AG04449 (cell line): ENCODE measurements around the gene PRKAB2.
A peak's percentile ranks its signal among the peaks of the same experiment; 100 is the strongest.

ENCODE experiments used
- CTCF ChIA-PET: fragments of 350-600 bp; formaldehyde crosslinking; extraction: SDS; loops from one replicate; lab custom pipeline; 2021; ENCODE audit warnings: antibody characterized with exemption; lab: Yijun Ruan, JAX
- POLR2A ChIA-PET: fragments of 400-600, 350-600 bp; formaldehyde crosslinking; extraction: SDS; loops from one replicate; lab custom pipeline; 2020; ENCODE audit warnings: antibody characterized with exemption, inconsistent platforms; lab: Yijun Ruan, JAX
- DNase-seq: peaks from one replicate; pipeline ENCODE4 v3.0.0-alpha.2; 2010; ENCODE audit warnings: low read depth, low spot score
- H3K4me3 ChIP-seq: 2 replicates; pipeline ENCODE4 v1.5.1; 2011; ENCODE audit warnings: low read depth, mild to moderate bottlenecking, control low read depth, low read length
- CTCF ChIP-seq: IDR thresholded peaks from one replicate; pipeline ENCODE4 v1.5.1; 2011; ENCODE audit warnings: mild to moderate bottlenecking, moderate library complexity, low read length, control low read depth, inconsistent platforms; ENCODE audit not compliant: insufficient read depth; ENCODE audit errors: missing control alignments

The PRKAB2 gene

GRCh38 chr1:147169840-147170674, 2.2 kb downstream of the PRKAB2 start:
- H3K4me3 ChIP-seq, result peak overlapping the region; percentile 88
- POLR2A ChIA-PET, result interaction anchor here (1.2 to 1.8 kb wide), 3 partner anchors 72 to 85 kb away, joined by 3 to 6 read pairs (median 4); partner anchors contain the start of gene CHD1L
- no peak for DNase-seq
- no peak for TF ChIP-seq CTCF
- CTCF ChIA-PET, result interaction anchor here (7.4 kb wide), 1 partner anchor 73 kb away, joined by 77 read pairs; the partner anchor contains the start of gene CHD1L

GRCh38 chr1:147169171-147169570, 3.1 kb downstream of the PRKAB2 start:
- DNase-seq, result no peak
- H3K4me3 ChIP-seq, result no peak overlapping the region
- POLR2A ChIA-PET, result interaction anchor here (1.2 kb wide), 2 partner anchors 73 to 85 kb away, joined by 3 to 6 read pairs; partner anchors contain the start of gene CHD1L

GRCh38 chr1:147168626-147169058, 3.6 kb downstream of the PRKAB2 start:
- no peak for DNase-seq
- CTCF ChIA-PET, result interaction anchor here (1.6 to 7.4 kb wide), 2 partner anchors 13 to 74 kb away, joined by 3 to 77 read pairs; partner anchors contain the start of gene CHD1L

More at GRCh38 chr1:147169171-147169570, 3.1 kb downstream of the PRKAB2 start:
- CTCF ChIA-PET, result interaction anchor here (1.6 to 7.4 kb wide), 2 partner anchors 12 to 74 kb away, joined by 3 to 77 read pairs; partner anchors contain the start of gene CHD1L
- no peak for TF ChIP-seq CTCF

GRCh38 chr1:147167365-147167764, 4.9 kb downstream of the PRKAB2 start:
- POLR2A ChIA-PET, result interaction anchor here (0.6 to 0.9 kb wide), 3 partner anchors 75 to 510 kb away, joined by 3 read pairs; partner anchors contain the start of gene CHD1L

More at GRCh38 chr1:147168626-147169058, 3.6 kb downstream of the PRKAB2 start:
- no peak overlapping the region for H3K4me3 ChIP-seq
- POLR2A ChIA-PET, result interaction anchor here (1.2 kb wide), 1 partner anchor 84 kb away, joined by 6 read pairs; no protein-coding TSS in a partner anchor
- TF ChIP-seq CTCF, result no peak

GRCh38 chr1:147163019-147163418, 9.3 kb downstream of the PRKAB2 start:
- ChIA-PET CTCF (interaction anchor here (3.0 kb wide), 1 partner anchor 80 kb away, joined by 16 read pairs; the partner anchor contains the start of gene CHD1L), POLR2A (no interaction called here)
- no peak overlapping the region for H3K4me3 ChIP-seq
- DNase-seq, result no peak
- TF ChIP-seq CTCF, result no peak

More at GRCh38 chr1:147167365-147167764, 4.9 kb downstream of the PRKAB2 start:
- TF ChIP-seq CTCF, result no peak
- CTCF ChIA-PET, result interaction anchor here (7.4 kb wide), 1 partner anchor 75 kb away, joined by 77 read pairs; the partner anchor contains the start of gene CHD1L
- H3K4me3 ChIP-seq, result no peak overlapping the region
- DNase-seq, result peak; percentile 93
